D721Med (cell line): Measurements from ENCODE around the gene POU2F1.
"Not testable (repeated sequence)": the region's sequence is repeated elsewhere in the genome, so short reads cannot be mapped to it uniquely, and the experiment has no call there.

Experiments used
- DNase-seq: peaks from one replicate; pipeline ENCODE4 v3.0.0; 2011; ENCODE audit warnings: low spot score; ENCODE audit not compliant: insufficient read length
- FAIRE-seq: peaks from 2 replicates; lab custom pipeline; 2011; peaks lifted over from hg19 to GRCh38; lab: Jason Lieb, UNC
- TF ChIP-seq, protein P1 (sequence below): IDR thresholded peaks from 2 replicates; pipeline ENCODE4 v1.5.1; 2012; ENCODE audit warnings: mild to moderate bottlenecking, control low read depth; ENCODE audit not compliant: insufficient read depth; ENCODE audit errors: missing control alignments

POU2F1 gene

GRCh38 chr1:167202049-167202448 lies 18.6 kb upstream of the POU2F1 start:
- FAIRE-seq (no peak), DNase-seq (no peak)
- TF ChIP-seq, protein P1, sequence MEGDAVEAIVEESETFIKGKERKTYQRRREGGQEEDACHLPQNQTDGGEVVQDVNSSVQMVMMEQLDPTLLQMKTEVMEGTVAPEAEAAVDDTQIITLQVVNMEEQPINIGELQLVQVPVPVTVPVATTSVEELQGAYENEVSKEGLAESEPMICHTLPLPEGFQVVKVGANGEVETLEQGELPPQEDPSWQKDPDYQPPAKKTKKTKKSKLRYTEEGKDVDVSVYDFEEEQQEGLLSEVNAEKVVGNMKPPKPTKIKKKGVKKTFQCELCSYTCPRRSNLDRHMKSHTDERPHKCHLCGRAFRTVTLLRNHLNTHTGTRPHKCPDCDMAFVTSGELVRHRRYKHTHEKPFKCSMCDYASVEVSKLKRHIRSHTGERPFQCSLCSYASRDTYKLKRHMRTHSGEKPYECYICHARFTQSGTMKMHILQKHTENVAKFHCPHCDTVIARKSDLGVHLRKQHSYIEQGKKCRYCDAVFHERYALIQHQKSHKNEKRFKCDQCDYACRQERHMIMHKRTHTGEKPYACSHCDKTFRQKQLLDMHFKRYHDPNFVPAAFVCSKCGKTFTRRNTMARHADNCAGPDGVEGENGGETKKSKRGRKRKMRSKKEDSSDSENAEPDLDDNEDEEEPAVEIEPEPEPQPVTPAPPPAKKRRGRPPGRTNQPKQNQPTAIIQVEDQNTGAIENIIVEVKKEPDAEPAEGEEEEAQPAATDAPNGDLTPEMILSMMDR = no peak

DNA sequence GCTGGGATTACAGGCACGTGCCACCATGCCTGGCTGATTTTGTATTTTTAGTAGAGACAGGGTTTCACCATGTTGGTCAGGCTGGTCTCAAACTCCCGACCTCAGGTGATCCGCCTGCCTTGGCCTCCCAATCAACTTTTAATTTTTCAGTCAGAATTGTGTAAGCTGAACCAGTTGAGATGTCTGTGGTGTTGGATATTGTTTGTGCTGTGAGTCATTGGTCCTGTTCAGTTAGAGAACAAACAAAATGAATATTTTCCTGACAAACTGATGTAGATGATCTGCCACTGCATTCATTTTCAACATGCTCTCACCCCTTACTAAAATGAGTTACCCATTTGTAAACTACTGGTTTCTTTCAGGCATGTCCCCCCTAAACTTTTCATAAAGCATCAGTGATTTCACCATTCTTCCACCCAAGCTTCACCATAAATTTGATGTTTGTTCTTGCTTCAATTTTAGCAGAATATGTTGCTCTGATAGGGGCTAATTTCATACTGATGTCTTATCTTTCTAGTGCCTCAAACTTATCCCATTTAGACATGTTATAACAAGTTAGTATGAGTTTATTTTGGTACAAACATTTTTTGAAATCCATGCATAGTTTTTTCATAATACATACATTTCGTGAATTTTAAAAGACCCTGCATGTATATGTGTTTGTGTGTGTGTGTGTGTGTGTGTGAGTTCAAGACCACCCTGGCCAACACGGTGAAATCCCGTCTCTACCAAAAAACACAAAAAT lies 15.2 kb upstream of the POU2F1 start:
- not testable (repeated sequence) for DNase-seq, FAIRE-seq

- TF ChIP-seq, protein P1 = no peak
- FAIRE-seq (peak; percentile 44), DNase-seq (no peak)
These were observed 14.4 kb upstream of the POU2F1 start for GRCh38 chr1:167206166-167206835.

DNA sequence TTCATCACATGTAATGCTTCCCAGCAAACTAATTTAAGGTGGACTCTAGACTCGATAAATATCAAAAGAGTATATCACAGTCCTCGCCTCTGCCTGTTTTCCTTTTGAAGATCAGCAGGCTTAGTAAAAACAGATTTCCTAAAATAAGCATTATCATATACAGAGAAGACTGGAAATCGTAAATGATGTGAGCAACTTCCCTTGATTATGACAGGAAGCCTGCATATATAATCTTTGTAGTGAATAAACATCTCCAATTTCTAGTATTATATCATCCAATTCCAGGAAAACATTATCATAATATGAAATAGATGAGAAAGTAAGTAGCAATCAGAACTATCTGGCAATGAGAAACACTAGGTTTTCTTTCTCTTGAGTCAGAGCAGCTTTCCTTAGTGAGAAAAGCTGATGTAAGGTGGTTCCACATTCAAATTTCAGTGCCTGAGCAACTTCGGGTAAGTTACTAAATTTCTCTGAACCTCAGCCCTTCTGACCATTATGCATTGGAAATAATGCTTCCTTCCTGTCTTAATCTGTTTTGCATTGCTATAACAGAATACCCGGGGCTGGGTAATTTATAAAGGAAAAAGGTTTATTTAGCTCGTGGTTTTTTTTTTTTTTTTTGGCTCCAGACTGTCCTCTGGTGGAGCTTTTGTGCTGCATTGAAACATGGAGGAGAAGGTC lies 12.6 kb upstream of the POU2F1 start:
- TF ChIP-seq, protein P1 = no peak
- FAIRE-seq (peak; percentile 80), DNase-seq (no peak)

GRCh38 chr1:167208624-167208976 lies 12.1 kb upstream of the POU2F1 start:
- FAIRE-seq = no peak
- TF ChIP-seq, protein P1 = no peak

DNA sequence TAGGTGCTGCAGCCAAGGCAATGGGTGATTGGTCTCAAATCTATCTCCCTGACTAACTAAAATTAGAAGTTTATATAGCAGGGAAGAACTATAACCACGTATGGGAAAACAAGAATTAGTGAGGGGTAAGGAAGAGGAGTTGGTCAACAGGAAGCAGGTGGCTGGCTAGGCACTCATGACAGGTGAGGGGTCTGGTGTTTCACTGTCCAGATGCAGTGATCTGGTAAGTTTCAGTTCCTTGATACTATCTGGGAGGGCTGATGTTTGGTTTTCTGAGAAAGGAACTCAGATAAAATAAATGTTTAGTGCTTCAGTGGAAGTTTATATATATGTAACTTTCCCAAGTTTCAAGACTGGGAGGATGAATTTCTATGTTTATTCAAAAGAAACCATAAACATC lies 11.6 kb upstream of the POU2F1 start:
- DNase-seq (no peak), FAIRE-seq (no peak)
- TF ChIP-seq, protein P1 = no peak

More at GRCh38 chr1:167208624-167208976, 12.1 kb upstream of the POU2F1 start:
- DNase-seq = no peak

- TF ChIP-seq, protein P1 = no peak
- FAIRE-seq (peak; percentile 60), DNase-seq (no peak)
These were observed 9.6 kb upstream of the POU2F1 start for GRCh38 chr1:167210966-167211674.
